DMS153 (cell line): Measurements from ENCODE around the gene DCLRE1A.
A peak's percentile ranks its signal among the peaks of the same experiment; 100 is the strongest.

Experiments used
- DNase-seq: peaks from one replicate; lab custom pipeline; 2025; lab: John Stamatoyannopoulos, UW

Gene DCLRE1A

GRCh38 chr10:113854013-113854760 lies at the start of gene DCLRE1A, which contains the start of gene NHLRC2:
DCLRE1A (minus strand) TSS chr10:113854082; CDS start chr10:113853182, 900 bp downstream.
NHLRC2 (plus strand) TSS chr10:113854661; CDS start chr10:113854873, 212 bp downstream.
- peak; percentile 75 for DNase-seq

- no peak for DNase-seq
Observed at GRCh38 chr10:113899952-113900598, 46.2 kb upstream of the DCLRE1A start.

- no peak for DNase-seq
Observed at GRCh38 chr10:113897693-113898618, 44.1 kb upstream of the DCLRE1A start.

- no peak for DNase-seq
Observed at GRCh38 chr10:113895018-113895417, 41.1 kb upstream of the DCLRE1A start.

GRCh38 chr10:113894581-113894980 lies 40.7 kb upstream of the DCLRE1A start:
- no peak for DNase-seq

GRCh38 chr10:113893570-113893969 lies 39.7 kb upstream of the DCLRE1A start:
- DNase-seq, result no peak

- no peak for DNase-seq
Observed at GRCh38 chr10:113891476-113891875, 37.6 kb upstream of the DCLRE1A start.

- no peak for DNase-seq
Observed at GRCh38 chr10:113890769-113891168, 36.9 kb upstream of the DCLRE1A start.

GRCh38 chr10:113889911-113890310 lies 36.0 kb upstream of the DCLRE1A start:
- no peak for DNase-seq

- no peak for DNase-seq
Observed at GRCh38 chr10:113882240-113882639, 28.4 kb upstream of the DCLRE1A start.

GRCh38 chr10:113880236-113880635 lies 26.4 kb upstream of the DCLRE1A start:
- DNase-seq, result no peak

- DNase-seq, result no peak
Observed at GRCh38 chr10:113879691-113880090, 25.8 kb upstream of the DCLRE1A start.

GRCh38 chr10:113876461-113876860 lies 22.6 kb upstream of the DCLRE1A start:
- DNase-seq, result no peak

- no peak for DNase-seq
Observed at GRCh38 chr10:113875212-113875611, 21.3 kb upstream of the DCLRE1A start.

- DNase-seq, result no peak
Observed at GRCh38 chr10:113872139-113873030, 18.5 kb upstream of the DCLRE1A start.

- no peak for DNase-seq
Observed at GRCh38 chr10:113869789-113870188, 15.9 kb upstream of the DCLRE1A start.

- no peak for DNase-seq
Observed at GRCh38 chr10:113867904-113868303, 14.0 kb upstream of the DCLRE1A start.

- DNase-seq, result no peak
Observed at GRCh38 chr10:113866551-113867394, 12.9 kb upstream of the DCLRE1A start.

GRCh38 chr10:113865901-113866300 lies 12.0 kb upstream of the DCLRE1A start:
- DNase-seq, result no peak

- no peak for DNase-seq
Observed at GRCh38 chr10:113859261-113859660, 5.4 kb upstream of the DCLRE1A start.
